LoVo (cell line): ENCODE data around the gene GRIK4.

Source experiments
- DNase-seq: peaks from one replicate; pipeline ENCODE4 v3.0.0-alpha.2; 2016; ENCODE audit warnings: low spot score

GRIK4 gene

GRCh38 chr11:120510406-120511115 is 987 bp upstream of the GRIK4 start:
- no peak for DNase-seq

GRCh38 chr11:120511820-120512738 is 531 bp downstream of the GRIK4 start:
- no peak for DNase-seq

DNA sequence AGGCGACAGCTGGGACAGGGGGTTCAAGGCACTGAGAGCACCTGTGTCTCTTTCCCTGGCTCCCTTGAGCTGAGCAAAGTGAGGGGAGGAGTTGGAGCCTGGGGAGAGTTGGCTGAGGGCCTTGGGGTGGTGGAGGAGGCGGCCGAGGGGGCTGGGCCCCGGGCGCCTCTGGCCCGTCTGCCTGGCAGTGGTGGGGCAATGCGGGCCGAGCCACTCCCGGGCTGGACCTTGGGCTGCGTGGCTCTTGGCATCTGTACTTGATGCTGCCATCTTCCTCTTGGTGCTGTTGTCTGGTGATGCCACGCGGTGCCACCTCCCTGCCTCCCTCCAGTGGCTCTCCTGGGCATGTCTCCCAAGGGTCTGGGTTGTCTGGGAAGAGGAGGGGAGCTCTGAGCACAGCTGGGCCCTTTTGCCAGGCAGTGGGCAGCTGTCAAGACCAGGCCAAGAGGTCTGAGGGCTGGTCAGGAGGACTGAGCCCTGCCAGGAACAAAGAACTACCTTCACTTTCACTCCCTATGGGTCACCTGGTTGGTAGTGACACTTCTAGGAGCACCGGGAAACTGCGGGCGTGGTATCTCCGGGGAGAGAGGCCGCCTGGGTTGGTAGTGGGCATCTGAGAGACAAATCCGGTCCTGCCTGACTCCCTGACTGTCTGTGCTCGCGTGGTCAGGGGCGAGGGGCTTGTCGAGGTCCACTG is 1.3 kb downstream of the GRIK4 start:
- DNase-seq, result no peak

GRCh38 chr11:120513436-120514315 is 2.1 kb downstream of the GRIK4 start:
- no peak for DNase-seq

GRCh38 chr11:120514541-120515121 is 3.1 kb downstream of the GRIK4 start:
- DNase-seq, result no peak

DNA sequence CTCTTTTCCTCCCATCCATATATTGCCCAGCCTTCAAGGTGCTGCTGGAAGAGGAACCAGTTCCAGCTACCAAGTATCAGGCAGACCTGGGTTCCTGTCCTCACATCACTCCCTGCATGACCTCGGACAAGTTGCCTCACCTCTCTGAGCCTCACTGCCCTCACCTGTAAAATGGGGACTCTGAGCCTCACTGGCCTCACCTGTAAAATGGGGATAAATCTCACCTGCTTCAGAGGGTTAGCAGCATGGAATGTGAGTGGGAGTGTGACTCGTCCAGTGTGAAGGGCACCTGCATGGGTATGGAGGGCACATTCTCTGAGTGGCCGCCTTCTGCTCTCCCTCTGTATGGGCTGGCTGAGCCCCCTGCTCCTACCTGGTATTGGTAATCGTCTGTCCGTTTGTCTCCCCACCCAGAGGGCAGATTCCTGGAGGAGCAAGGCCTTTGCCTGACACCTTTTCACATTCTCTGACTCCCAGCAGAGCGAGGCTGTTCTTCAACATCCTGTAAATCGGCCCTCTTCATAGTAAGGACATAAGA is 3.7 kb downstream of the GRIK4 start:
- DNase-seq, result no peak

DNA sequence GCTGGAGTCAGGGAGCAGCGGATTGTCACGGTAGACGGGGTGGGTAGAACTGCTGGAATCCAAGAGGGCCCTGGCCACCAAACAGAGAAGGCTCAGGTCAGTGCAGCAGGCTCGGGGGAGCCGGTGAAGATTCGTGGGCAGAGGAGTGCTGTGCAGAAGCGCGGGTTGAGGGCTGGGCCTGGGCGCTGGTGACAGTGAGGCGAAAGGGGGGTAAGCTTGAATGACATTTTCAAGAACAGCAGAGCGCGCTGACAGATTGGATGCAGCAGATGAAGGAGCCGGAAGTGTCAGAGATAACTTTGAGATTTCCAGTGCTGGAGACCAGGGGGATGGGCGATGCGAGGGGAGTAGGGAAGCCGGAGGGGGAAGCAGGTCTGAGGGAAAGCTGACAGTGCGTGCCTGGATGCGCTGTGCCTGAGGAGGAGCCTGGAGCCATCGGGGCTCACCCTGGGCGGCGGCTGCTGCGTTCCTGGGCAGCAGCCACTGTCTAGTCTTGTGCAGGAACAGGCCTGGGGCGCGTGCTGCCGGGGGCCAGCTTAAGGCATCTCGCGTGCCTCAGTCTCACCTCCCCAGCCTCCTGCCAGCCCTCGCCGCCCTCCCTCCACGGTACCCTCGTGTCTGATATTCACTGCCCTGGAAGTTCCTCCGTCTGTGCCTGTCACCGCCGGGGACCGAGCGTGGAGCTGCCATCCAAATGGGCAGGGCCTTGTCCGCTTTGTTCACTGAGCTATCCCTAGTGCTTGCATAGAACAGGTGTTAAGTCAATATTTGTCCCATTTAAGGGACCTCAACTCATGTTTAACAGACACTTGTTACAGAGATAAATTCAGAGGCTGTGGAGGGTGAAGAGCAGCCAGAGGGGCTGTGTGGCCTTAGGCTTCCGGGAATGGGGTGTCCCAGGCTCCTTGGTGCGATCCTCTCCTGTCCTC is 5.2 kb downstream of the GRIK4 start:
- DNase-seq, result no peak

GRCh38 chr11:120517390-120517761 is 5.8 kb downstream of the GRIK4 start:
- DNase-seq, result no peak

GRCh38 chr11:120517801-120518291 is 6.3 kb downstream of the GRIK4 start:
- DNase-seq, result no peak

DNA sequence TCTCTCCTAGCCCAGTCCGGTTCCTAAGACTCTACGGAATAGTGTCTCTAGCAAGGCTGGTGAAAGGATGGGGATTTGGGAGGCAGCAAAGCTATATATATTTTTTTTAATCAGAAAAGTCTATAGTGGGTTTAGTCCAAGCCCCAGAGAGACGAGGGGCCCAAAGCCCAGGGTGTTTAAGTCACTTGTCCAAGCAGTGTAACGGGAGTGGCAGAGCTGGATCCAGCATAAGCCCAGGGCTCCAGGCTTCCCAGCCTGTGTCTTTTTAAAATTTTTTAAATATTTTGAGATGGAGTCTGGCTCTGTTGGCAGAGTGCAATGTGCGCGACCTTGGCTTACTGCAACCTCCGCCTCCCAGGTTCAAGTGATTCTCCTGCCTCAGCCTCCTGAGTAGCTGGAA is 6.8 kb downstream of the GRIK4 start:
- no peak for DNase-seq

DNA sequence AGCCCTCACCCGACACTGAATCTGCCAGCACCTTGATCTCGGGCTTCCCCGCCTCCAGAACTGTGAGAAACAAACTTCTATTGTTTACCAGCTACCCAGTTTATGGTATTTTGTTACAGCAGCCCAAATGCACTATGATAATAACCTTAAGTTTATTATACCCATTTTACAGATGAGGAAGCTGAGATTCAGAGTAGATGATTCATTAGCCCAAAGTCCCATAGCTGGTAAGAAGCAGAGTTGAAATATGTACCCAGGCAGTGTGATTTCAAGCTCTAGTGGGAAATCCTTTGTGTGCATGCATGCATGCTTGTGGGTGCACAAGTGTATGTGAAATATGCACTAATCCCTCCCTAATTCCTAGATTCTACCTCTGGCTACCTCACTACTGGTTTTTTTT is 7.9 kb downstream of the GRIK4 start:
- no peak for DNase-seq

- DNase-seq, result no peak
Observed at GRCh38 chr11:120520091-120520822, 8.7 kb downstream of the GRIK4 start.

DNA sequence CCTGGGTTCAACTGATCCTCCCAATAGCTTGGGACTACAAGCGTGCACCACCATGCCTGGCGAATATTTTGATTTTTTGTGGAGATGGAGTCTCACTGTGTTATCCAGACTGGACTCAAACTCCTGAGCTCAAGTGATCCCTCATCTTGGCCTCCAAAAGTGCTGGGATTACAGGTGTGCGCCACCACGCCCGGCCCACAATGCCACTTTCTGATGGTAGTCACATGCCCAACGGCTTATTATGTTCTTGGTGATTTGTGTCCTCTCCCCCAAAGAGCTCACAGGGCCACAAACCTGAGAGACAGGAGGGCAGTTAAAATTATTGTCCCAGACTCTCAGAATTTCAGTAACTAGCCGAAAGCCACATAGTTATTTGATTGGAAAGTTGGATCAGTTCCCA is 9.6 kb downstream of the GRIK4 start:
- no peak for DNase-seq

DNA sequence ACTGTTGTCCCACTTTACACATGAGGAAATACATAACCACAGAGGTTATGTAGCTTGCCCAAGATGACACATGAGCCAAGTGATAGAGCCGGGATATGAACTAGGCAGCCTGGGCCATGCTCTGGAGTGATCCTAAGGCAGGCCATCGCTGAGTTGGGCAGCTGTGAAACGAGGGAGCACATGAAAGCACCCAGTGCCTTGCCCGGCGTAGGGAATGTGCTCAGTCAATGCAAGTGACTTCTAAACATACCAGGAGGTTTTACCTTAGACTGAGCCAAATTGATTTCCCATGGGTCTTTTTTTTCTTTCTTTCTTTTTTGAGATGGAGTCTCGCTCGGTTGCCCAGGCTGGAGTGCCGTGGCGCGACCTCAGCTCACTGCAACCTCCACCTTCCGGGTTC is 10.5 kb downstream of the GRIK4 start:
- DNase-seq, result no peak

DNA sequence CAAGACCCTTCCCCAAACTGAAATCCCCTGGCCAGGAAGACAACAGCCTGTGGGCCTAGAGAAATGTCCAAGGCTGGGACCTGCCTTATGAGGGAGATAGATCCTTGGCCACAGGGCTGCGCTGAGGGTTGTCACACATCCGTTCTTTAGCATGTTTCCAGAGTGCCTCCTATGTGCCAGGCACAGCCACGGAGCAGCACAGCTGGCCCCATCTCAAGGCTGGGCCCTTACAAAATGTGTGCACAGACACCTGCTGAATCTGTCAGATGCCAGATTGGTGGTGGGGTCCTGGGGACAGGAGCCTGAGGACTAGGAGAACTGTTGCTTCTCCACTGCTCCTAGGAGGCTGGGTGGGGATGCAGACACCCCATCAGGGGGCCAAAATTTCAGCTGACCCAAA is 11.2 kb downstream of the GRIK4 start:
- DNase-seq, result no peak

GRCh38 chr11:120523196-120523595 is 11.6 kb downstream of the GRIK4 start:
- no peak for DNase-seq

- no peak for DNase-seq
Observed at GRCh38 chr11:120524536-120525085, 13.1 kb downstream of the GRIK4 start.

DNA sequence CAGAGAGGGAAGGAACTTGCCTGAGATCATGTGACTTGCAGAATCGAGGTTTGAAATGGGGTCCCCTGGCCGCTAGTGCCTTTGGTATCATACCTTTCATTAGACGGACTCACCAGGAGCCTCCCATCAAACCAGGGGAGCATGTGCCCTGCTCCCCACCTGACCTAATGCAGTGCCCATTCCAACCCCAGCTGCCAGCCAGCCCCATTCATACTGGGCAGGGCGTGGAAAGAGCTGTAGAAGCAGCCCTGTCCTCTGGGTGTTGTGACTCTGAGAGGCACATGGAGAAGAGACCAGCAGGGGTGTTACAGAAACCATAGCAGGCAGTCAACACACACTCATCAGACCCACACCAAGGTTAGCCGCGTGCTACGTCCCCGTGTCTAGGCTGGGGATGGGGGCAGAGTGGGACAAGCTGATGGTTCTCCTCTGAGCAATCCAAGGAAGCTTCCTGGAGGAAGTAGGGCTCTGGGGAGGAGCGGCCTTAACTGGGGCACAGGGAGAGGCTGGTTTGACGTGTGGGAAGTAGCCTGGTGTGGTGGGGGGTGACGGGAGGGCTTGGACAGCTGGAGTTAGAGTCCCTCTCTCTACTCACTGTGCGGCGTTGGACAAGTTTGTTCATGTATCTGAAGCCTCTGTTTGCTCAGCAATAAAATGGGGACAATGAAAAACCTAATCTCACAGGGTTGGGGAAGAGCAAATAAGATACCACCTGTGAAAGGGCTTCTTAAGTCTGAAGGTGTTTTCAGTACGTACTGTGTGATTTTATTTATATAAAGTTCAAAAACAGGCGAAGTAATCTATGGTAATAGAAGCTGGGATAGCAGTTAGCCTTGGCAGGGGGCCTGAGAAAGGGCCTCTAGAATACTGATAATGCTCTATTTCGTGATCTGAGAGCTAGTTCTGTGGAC is 14.0 kb downstream of the GRIK4 start:
- DNase-seq, result peak; percentile 58
